ENCODE data around the gene ZNF101.

Gene ZNF101

DNA sequence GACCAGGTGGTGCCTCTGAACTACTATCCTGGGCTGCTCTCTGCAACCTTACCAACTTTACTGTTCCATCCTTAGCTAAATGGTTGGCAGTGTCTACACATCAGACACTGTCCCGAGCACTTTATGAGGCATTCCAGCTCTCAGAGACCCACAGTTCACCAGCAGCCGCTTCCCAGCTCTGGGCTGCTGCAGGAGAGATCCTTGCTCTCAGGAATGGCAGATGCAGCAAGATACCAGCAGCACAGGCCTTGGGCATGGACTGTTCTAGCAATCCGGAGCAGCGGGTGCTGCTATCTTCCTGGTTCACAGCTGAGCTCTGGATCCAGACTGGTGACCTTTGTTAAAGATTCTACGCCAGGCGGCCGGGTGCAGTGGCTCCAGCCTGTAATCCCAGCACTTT is 37.3 kb upstream of the ZNF101 start:
- H3K4me3 ChIP-seq (replicated peaks; ENCODE audit: low read depth, low read length): no peak overlapping the region
- H3K36me3 ChIP-seq (ENCODE audit: control insufficient read depth, insufficient read depth, low read length): peaks cover 42% of the 10 kb centered on the region
- DNase-seq (ENCODE audit: extremely low read depth, insufficient read length): no peak
- H3K27me3 ChIP-seq (replicated peaks; ENCODE audit: control insufficient read depth, insufficient read depth, low read length): no peaks in the 10 kb centered on the region
- TF ChIP-seq, protein P1, sequence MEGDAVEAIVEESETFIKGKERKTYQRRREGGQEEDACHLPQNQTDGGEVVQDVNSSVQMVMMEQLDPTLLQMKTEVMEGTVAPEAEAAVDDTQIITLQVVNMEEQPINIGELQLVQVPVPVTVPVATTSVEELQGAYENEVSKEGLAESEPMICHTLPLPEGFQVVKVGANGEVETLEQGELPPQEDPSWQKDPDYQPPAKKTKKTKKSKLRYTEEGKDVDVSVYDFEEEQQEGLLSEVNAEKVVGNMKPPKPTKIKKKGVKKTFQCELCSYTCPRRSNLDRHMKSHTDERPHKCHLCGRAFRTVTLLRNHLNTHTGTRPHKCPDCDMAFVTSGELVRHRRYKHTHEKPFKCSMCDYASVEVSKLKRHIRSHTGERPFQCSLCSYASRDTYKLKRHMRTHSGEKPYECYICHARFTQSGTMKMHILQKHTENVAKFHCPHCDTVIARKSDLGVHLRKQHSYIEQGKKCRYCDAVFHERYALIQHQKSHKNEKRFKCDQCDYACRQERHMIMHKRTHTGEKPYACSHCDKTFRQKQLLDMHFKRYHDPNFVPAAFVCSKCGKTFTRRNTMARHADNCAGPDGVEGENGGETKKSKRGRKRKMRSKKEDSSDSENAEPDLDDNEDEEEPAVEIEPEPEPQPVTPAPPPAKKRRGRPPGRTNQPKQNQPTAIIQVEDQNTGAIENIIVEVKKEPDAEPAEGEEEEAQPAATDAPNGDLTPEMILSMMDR (IDR thresholded peaks at IDR 0.05; ENCODE audit: insufficient read depth, low read length, poor library complexity, severe bottlenecking): no peak

GRCh38 chr19:19632661-19633060 is 36.0 kb upstream of the ZNF101 start:
- H3K27me3 ChIP-seq (replicated peaks; ENCODE audit: control insufficient read depth, insufficient read depth, low read length): no peaks in the 10 kb centered on the region
- TF ChIP-seq, protein P1 (IDR thresholded peaks at IDR 0.05; ENCODE audit: insufficient read depth, low read length, poor library complexity, severe bottlenecking): no peak
- no peak for DNase-seq (ENCODE audit: extremely low read depth, insufficient read length)
- peaks cover 48% of the 10 kb centered on the region for H3K36me3 ChIP-seq (ENCODE audit: control insufficient read depth, insufficient read depth, low read length)
- H3K4me3 ChIP-seq (replicated peaks; ENCODE audit: low read depth, low read length): no peak overlapping the region

DNA sequence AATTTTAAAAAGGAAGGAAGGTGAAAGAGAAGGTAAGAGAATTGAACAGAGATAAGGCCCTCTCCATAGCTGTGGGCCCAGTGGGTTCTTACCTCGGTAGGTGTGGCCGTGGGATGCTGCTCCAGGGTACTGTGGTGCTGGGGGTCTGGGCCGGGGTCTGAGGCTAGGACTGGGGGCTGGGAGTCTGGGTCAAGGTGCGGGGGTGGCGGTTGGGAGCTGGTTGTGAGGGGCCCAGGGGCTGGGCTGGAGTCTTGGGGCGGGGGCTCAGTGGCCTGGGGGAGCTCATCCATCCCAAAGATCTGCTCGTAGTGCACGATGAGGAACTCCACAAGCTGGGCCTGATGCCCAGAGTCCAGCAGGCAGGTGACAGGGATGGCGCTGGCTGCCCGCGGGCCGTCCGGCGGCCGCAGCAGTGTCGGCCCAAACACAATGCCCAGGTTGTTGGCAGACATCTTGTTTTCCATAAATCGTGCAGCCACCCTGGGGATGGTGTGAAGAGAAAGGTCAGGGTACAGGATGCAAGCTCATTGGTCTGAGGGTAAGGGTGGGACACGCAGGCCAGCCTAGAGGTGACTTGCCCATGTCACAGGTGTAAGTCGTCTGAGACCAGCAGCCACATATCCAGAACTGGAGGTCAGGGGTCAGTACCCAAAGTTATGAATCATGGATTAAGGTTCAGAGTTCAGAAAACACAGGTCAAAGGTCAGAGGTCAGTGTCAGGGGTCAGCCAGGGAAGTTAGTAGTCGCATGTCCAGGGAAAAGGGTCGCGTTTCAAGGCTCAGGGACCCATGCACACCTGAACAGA is 34.7 kb upstream of the ZNF101 start:
- Histone ChIP-seq H3K4me3 (replicated peaks; ENCODE audit: low read depth, low read length) (no peak overlapping the region), H3K27me3 (replicated peaks; ENCODE audit: control insufficient read depth, insufficient read depth, low read length) (no peaks in the 10 kb centered on the region), H3K36me3 (ENCODE audit: control insufficient read depth, insufficient read depth, low read length) (peaks cover 57% of the 10 kb centered on the region)
- TF ChIP-seq, protein P1 (IDR thresholded peaks at IDR 0.05; ENCODE audit: insufficient read depth, low read length, poor library complexity, severe bottlenecking): no peak
- DNase-seq (ENCODE audit: extremely low read depth, insufficient read length): no peak

DNA sequence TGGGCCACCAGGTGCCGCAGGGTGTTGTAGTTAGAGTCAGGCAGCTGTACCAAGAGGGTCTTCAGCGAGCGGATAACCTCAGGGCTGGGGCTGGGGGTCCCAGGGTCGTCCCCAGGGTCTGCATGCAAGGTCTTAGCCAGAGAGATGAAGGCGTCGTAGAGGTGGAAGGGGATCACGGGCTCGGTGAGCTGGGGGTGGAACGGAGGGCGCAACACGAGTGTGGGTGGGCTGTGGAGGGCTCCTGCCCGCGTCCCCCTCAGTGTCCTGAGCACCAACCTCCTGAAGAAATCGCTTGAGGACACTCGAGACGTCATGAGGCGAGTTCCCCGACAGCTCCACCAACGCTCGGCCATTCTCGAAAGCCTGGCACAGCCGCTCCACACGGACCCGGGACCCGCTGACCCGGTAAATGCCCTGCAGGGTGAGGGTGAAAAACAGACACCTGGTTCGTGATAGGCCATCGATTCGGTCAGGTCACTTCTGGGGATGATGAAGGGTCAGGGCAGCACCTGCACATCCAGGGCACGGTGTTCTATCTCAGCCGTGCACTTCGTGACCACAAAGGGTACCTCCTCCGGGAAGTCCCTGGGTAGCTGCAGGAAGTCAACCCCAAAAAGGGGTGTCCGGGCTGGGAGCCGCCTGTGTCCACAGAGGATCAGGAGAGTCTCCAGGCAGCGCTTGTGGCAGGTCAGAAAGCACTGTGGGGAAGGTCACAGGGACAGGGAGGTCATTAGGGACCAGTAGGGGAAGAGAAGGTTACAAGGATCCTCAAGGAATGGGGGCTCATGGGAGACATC is 33.9 kb upstream of the ZNF101 start:
- Histone ChIP-seq H3K27me3 (replicated peaks; ENCODE audit: control insufficient read depth, insufficient read depth, low read length) (no peaks in the 10 kb centered on the region), H3K36me3 (ENCODE audit: control insufficient read depth, insufficient read depth, low read length) (peaks cover 57% of the 10 kb centered on the region), H3K4me3 (replicated peaks; ENCODE audit: low read depth, low read length) (no peak overlapping the region)
- TF ChIP-seq, protein P1 (IDR thresholded peaks at IDR 0.05; ENCODE audit: insufficient read depth, low read length, poor library complexity, severe bottlenecking): no peak
- no peak for DNase-seq (ENCODE audit: extremely low read depth, insufficient read length)

DNA sequence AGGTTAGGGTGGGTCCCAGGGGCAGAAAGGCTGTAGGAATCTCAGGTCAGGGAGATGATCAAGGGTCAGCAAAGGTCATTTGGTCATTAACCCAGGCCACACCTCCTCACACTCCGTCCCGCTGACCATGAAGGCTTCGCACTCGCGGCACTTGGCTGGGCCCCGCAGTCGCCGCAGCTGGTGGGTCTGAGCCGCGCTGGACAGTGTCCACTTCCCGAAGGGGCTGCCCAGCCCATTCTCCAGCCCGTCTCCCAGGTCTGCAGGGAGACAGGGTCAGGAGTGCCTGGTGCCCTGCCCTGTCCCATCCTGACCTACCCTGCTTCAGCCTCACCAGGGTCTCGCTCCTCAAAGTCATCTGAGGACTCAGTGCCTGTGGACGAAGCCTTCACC is 33.3 kb upstream of the ZNF101 start:
- no peaks in the 10 kb centered on the region for H3K27me3 ChIP-seq (replicated peaks; ENCODE audit: control insufficient read depth, insufficient read depth, low read length)
- no peak for DNase-seq (ENCODE audit: extremely low read depth, insufficient read length)
- TF ChIP-seq, protein P1 (IDR thresholded peaks at IDR 0.05; ENCODE audit: insufficient read depth, low read length, poor library complexity, severe bottlenecking): no peak
- no peak overlapping the region for H3K4me3 ChIP-seq (replicated peaks; ENCODE audit: low read depth, low read length)
- peaks cover 57% of the 10 kb centered on the region for H3K36me3 ChIP-seq (ENCODE audit: control insufficient read depth, insufficient read depth, low read length)
